ENCODE measurements around the gene ARHGAP22. TPM values are rescaled to one million over a fixed set of nuclear protein-coding genes. Genes with fewer than 3 reads are reported as not detected.

ARHGAP22 gene
- total RNA-seq, 2 experiments from 2014 or later, result 0.19 to 0.46 TPM

GRCh38 chr10:48533951-48534720, 70.7 kb downstream of the ARHGAP22 start:
- Histone ChIP-seq H3K36me3 (ENCODE audit: insufficient read depth, low read length) (no peaks in the 10 kb centered on the region), H2AFZ (ENCODE audit: low read length) (no peak overlapping the region), H3K27ac (ENCODE audit: low read depth, low read length, poor library complexity, severe bottlenecking) (no peak overlapping the region), H3K4me2 (ENCODE audit: low read length) (no peak overlapping the region), H3K9me2 (ENCODE audit: insufficient read depth, low read length) (no peaks in the 10 kb centered on the region), H3K4me1 (ENCODE audit: insufficient read depth, low read length, poor library complexity, severe bottlenecking) (no peaks in the 10 kb centered on the region), H3K4me3 (ENCODE audit: low read depth, low read length, poor library complexity, severe bottlenecking) (no peak overlapping the region), H3K9me3 (ENCODE audit: low read length) (no peaks in the 10 kb centered on the region), H3K79me2 (ENCODE audit: insufficient read depth, low read depth, low read length) (no peaks in the 10 kb centered on the region), H4K20me1 (ENCODE audit: insufficient read depth, low read length) (no peaks in the 10 kb centered on the region)
- ChIA-PET POLR2A (no interaction called here), CTCF (ENCODE audit: unreplicated experiment) (interaction anchor here (0.9 kb wide), 1 partner anchor 122 kb away, joined by 3 read pairs; no protein-coding TSS in a partner anchor)
- no peak for DNase-seq (ENCODE audit: low spot score)
- TF ChIP-seq EZH2phosphoT487 (IDR thresholded peaks at IDR 0.05; ENCODE audit: borderline replicate concordance, low read depth, low read length) (no peak), CTCF (conservative IDR thresholded peaks at IDR 0.05; ENCODE audit: low read length) (no peak)
- no TSS peak for BruUV-seq (replicated peaks)
- intact Hi-C loops (cut with micrococcal nuclease; ENCODE audit: unreplicated experiment), result no loop called here

- no peaks in the 10 kb centered on the region for H3K79me2 ChIP-seq (ENCODE audit: insufficient read depth, low read depth, low read length)
- no peak overlapping the region for H2AFZ ChIP-seq (ENCODE audit: low read length)
- no peak overlapping the region for H3K27ac ChIP-seq (ENCODE audit: low read depth, low read length, poor library complexity, severe bottlenecking)
- DNase-seq (ENCODE audit: low spot score), result no peak
- no peaks in the 10 kb centered on the region for H3K4me1 ChIP-seq (ENCODE audit: insufficient read depth, low read length, poor library complexity, severe bottlenecking)
- CTCF ChIA-PET (ENCODE audit: unreplicated experiment), result interaction anchor here (0.9 kb wide), 1 partner anchor 123 kb away, joined by 3 read pairs; no protein-coding TSS in a partner anchor
- H3K36me3 ChIP-seq (ENCODE audit: insufficient read depth, low read length), result no peaks in the 10 kb centered on the region
- no peak overlapping the region for H3K4me2 ChIP-seq (ENCODE audit: low read length)
- no peak overlapping the region for H3K4me3 ChIP-seq (ENCODE audit: low read depth, low read length, poor library complexity, severe bottlenecking)
- POLR2A ChIA-PET, result interaction anchor here (0.6 kb wide), 1 partner anchor 211 kb away, joined by 3 read pairs; no protein-coding TSS in a partner anchor
- TF ChIP-seq EZH2phosphoT487 (IDR thresholded peaks at IDR 0.05; ENCODE audit: borderline replicate concordance, low read depth, low read length) (no peak), CTCF (conservative IDR thresholded peaks at IDR 0.05; ENCODE audit: low read length) (no peak)
- intact Hi-C loops (cut with micrococcal nuclease; ENCODE audit: unreplicated experiment), result no loop called here
- H3K9me2 ChIP-seq (ENCODE audit: insufficient read depth, low read length), result no peaks in the 10 kb centered on the region
- no peaks in the 10 kb centered on the region for H3K9me3 ChIP-seq (ENCODE audit: low read length)
- no peaks in the 10 kb centered on the region for H4K20me1 ChIP-seq (ENCODE audit: insufficient read depth, low read length)
- no TSS peak for BruUV-seq (replicated peaks)
These were observed 71.3 kb downstream of the ARHGAP22 start for GRCh38 chr10:48533540-48533939.

- no peaks in the 10 kb centered on the region for H3K79me2 ChIP-seq (ENCODE audit: insufficient read depth, low read depth, low read length)
- no peaks in the 10 kb centered on the region for H3K4me1 ChIP-seq (ENCODE audit: insufficient read depth, low read length, poor library complexity, severe bottlenecking)
- no peaks in the 10 kb centered on the region for H3K9me2 ChIP-seq (ENCODE audit: insufficient read depth, low read length)
- CTCF ChIA-PET (ENCODE audit: unreplicated experiment), result no interaction called here
- no peaks in the 10 kb centered on the region for H4K20me1 ChIP-seq (ENCODE audit: insufficient read depth, low read length)
- no peaks in the 10 kb centered on the region for H3K9me3 ChIP-seq (ENCODE audit: low read length)
- no peak overlapping the region for H3K4me3 ChIP-seq (ENCODE audit: low read depth, low read length, poor library complexity, severe bottlenecking)
- POLR2A ChIA-PET, result interaction anchor here (0.7 kb wide), 1 partner anchor 18 kb away, joined by 3 read pairs; no protein-coding TSS in a partner anchor
- no peaks in the 10 kb centered on the region for H3K36me3 ChIP-seq (ENCODE audit: insufficient read depth, low read length)
- H2AFZ ChIP-seq (ENCODE audit: low read length), result no peak overlapping the region
- TF ChIP-seq CTCF (conservative IDR thresholded peaks at IDR 0.05; ENCODE audit: low read length) (no peak), EZH2phosphoT487 (IDR thresholded peaks at IDR 0.05; ENCODE audit: borderline replicate concordance, low read depth, low read length) (no peak)
- no peak overlapping the region for H3K27ac ChIP-seq (ENCODE audit: low read depth, low read length, poor library complexity, severe bottlenecking)
- H3K4me2 ChIP-seq (ENCODE audit: low read length), result no peak overlapping the region
- no peak for DNase-seq (ENCODE audit: low spot score)
- BruUV-seq (replicated peaks), result no TSS peak
- intact Hi-C loops (cut with micrococcal nuclease; ENCODE audit: unreplicated experiment), result no loop called here
These were observed 73.4 kb downstream of the ARHGAP22 start for GRCh38 chr10:48531486-48531885.

All from OCI-LY7 (cell line).